Kidney (tissue), 14 donors: ENCODE results near the gene NAV3. TPM values are rescaled to one million over a fixed set of nuclear protein-coding genes. Genes with fewer than 3 reads are reported as not detected.

Experiments
- DNase-seq, 5 donors: peaks; one replicate each; pipeline ENCODE4 v3.0.0-alpha.2; 2013 to 2020
- FAIRE-seq: peaks from 2 replicates; lab custom pipeline; 2012; peaks lifted over from hg19 to GRCh38; lab: Jason Lieb, UNC
- H3K27ac ChIP-seq, 2 donors: one replicate each; pipeline ENCODE4 v1.7.0; 2013; ENCODE audit warnings: low read depth in 2 of 2, low read length in 2 of 2, inconsistent platforms in 1 of 2
- H3K27me3 ChIP-seq: one replicate; pipeline ENCODE4 v1.7.1; 2013; ENCODE audit warnings: low read length, inconsistent platforms; ENCODE audit not compliant: control insufficient read depth, insufficient read depth
- H3K36me3 ChIP-seq, 3 donors: one replicate each; pipeline versions ENCODE4 v1.7.0 to v1.7.1; 2013; ENCODE audit warnings: low read length in 3 of 3, control low read depth in 1 of 3, inconsistent platforms in 1 of 3; ENCODE audit not compliant: insufficient read depth in 3 of 3, control insufficient read depth in 2 of 3
- H3K4me1 ChIP-seq, 3 donors: one replicate each; pipeline versions ENCODE4 v1.7.0 to v1.7.1; 2013; ENCODE audit warnings: low read length in 3 of 3, inconsistent platforms in 1 of 3, low read depth in 1 of 3; ENCODE audit not compliant: control insufficient read depth in 2 of 3, insufficient read depth in 2 of 3
- H3K4me3 ChIP-seq, 3 donors: one replicate each; pipeline versions ENCODE4 v1.7.0 to v1.8.1; 2013; ENCODE audit warnings: low read length in 3 of 3, control low read depth in 1 of 3, inconsistent platforms in 1 of 3
- H3K9ac ChIP-seq, 3 donors: one replicate each; pipeline versions ENCODE4 v1.7.0 to v1.7.1; 2013; ENCODE audit warnings: low read length in 3 of 3, control low read depth in 1 of 3, inconsistent platforms in 1 of 3
- H3K9me3 ChIP-seq, 3 donors: one replicate each; pipeline versions ENCODE4 v1.7.0 to v1.7.1; 2013; ENCODE audit warnings: low read length in 3 of 3, control low read depth in 1 of 3, inconsistent platforms in 1 of 3; ENCODE audit not compliant: control insufficient read depth in 2 of 3, insufficient read depth in 1 of 3
- CTCF ChIP-seq: IDR thresholded peaks from 3 replicates; pipeline ENCODE4 v1.5.1; 2012; ENCODE audit warnings: mild to moderate bottlenecking, moderate library complexity, borderline replicate concordance; ENCODE audit not compliant: insufficient read depth; ENCODE audit errors: extremely low read depth
- intact Hi-C: fragments of 100-400 bp; cut with DNase I; formaldehyde crosslinking; loops from one replicate; pipeline ENCODE4 v1.11.1; 2022
- polyA plus RNA-seq: library from polyadenylated mRNA; stranded (reverse); fragments of 350-450 nt; fragmentation: Illumina TruSeq; extraction: RNeasy Lipid Tissue Mini Kit (QIAGEN cat#74804); gene quantifications from one replicate; pipeline ENCODE4 v1.2.3, GENCODE V29; 2014; ENCODE audit warnings: low read depth, low replicate concordance; ENCODE audit not compliant: insufficient read depth
- total RNA-seq: library from RNA; stranded (reverse); fragmentation: NEBNext Ultra II Directional; extraction: Animal tissue kit (Norgen Biotek cat#: 25700); gene quantifications from one replicate; pipeline ENCODE4 v1.2.1, GENCODE V29; 2021
- donor health status: control.
- donor health status: control.
- donor health status: control.
- donor health status: control.
- donor health status: control.
- donor health status: DM: yes; HTN: yes; CAD: no.
- donor health status: Normal renal cell carcinoma (clear cell type).

Gene NAV3
- total and polyA plus RNA-seq, 2 donors from 2014 or later, result 0.34 to 4.5 TPM

GRCh38 chr12:77938301-77938700 is 107.6 kb downstream of the NAV3 start:
- Histone ChIP-seq H3K27ac (no peak overlapping the region), H3K27me3 (no peaks in the 10 kb centered on the region), H3K9me3 (no peaks in the 10 kb centered on the region), H3K4me1 (no peaks in the 10 kb centered on the region), H3K9ac (no peak overlapping the region), H3K4me3 (no peak overlapping the region), H3K36me3 (no peaks in the 10 kb centered on the region)
- FAIRE-seq, result no peak
- DNase-seq, result no peak
- no peak for TF ChIP-seq CTCF
- intact Hi-C loops, result no loop called here

GRCh38 chr12:77940011-77940423 is 109.3 kb downstream of the NAV3 start:
- Histone ChIP-seq H3K4me3 (no peak overlapping the region), H3K27me3 (no peaks in the 10 kb centered on the region), H3K27ac (no peak overlapping the region), H3K9me3 (no peaks in the 10 kb centered on the region), H3K4me1 (no peaks in the 10 kb centered on the region), H3K36me3 (no peaks in the 10 kb centered on the region), H3K9ac (no peak overlapping the region)
- TF ChIP-seq CTCF, result no peak
- FAIRE-seq (no peak), DNase-seq (peak in 1 of 5 donors; percentile 14)
- intact Hi-C loops, result no loop called here

GRCh38 chr12:77940567-77940966 is 109.9 kb downstream of the NAV3 start:
- intact Hi-C loops, result no loop called here
- H3K4me1 ChIP-seq, result no peaks in the 10 kb centered on the region
- FAIRE-seq, result no peak
- no peak overlapping the region for H3K27ac ChIP-seq
- no peak overlapping the region for H3K4me3 ChIP-seq
- no peaks in the 10 kb centered on the region for H3K27me3 ChIP-seq
- no peak for TF ChIP-seq CTCF
- no peaks in the 10 kb centered on the region for H3K9me3 ChIP-seq
- no peak overlapping the region for H3K9ac ChIP-seq
- DNase-seq, result peak in 1 of 5 donors; percentile 25
- H3K36me3 ChIP-seq, result no peaks in the 10 kb centered on the region

GRCh38 chr12:77941401-77941800 is 110.7 kb downstream of the NAV3 start:
- Histone ChIP-seq H3K4me3 (no peak overlapping the region), H3K36me3 (no peaks in the 10 kb centered on the region), H3K9ac (no peak overlapping the region), H3K27ac (no peak overlapping the region), H3K9me3 (no peaks in the 10 kb centered on the region), H3K4me1 (no peaks in the 10 kb centered on the region), H3K27me3 (no peaks in the 10 kb centered on the region)
- DNase-seq (no peak), FAIRE-seq (no peak)
- intact Hi-C loops, result no loop called here
- no peak for TF ChIP-seq CTCF
